ENCODE results near the gene DBR1.

- TF ChIP-seq CTCF (IDR thresholded peaks at IDR 0.05) (no peak), POLR2A (IDR thresholded peaks at IDR 0.05) (no peak)
Observed at GRCh38 chr3:138125548-138126221, 49.0 kb downstream of the DBR1 start.
